ENCODE results near the gene ZBTB45.

DNA sequence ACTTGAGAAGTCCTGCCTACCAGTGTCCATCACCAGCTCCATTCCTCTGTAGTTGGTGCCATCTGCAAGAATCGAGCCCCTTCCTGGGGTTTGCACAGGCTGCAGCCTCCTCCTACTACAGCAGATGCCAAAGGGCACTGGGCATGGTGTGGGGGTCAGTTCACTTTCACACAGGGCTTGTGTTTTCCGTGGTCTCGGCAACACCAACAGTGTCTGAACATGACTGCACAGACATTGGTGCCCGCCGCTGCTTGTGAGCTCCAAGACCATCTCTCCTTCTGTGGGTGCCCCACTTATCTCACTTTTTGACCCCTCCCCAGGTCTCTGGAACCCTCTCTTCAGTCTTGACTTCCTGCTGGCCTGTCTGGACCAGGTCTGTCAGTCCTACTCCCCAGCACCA, 28.2 kb downstream of the ZBTB45 start:
- TF ChIP-seq, protein P1, sequence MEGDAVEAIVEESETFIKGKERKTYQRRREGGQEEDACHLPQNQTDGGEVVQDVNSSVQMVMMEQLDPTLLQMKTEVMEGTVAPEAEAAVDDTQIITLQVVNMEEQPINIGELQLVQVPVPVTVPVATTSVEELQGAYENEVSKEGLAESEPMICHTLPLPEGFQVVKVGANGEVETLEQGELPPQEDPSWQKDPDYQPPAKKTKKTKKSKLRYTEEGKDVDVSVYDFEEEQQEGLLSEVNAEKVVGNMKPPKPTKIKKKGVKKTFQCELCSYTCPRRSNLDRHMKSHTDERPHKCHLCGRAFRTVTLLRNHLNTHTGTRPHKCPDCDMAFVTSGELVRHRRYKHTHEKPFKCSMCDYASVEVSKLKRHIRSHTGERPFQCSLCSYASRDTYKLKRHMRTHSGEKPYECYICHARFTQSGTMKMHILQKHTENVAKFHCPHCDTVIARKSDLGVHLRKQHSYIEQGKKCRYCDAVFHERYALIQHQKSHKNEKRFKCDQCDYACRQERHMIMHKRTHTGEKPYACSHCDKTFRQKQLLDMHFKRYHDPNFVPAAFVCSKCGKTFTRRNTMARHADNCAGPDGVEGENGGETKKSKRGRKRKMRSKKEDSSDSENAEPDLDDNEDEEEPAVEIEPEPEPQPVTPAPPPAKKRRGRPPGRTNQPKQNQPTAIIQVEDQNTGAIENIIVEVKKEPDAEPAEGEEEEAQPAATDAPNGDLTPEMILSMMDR (IDR thresholded peaks at IDR 0.05) = no peak
- TF ChIP-seq EZH2 (IDR thresholded peaks at IDR 0.05; ENCODE audit: borderline replicate concordance, insufficient read depth, low read depth, low read length, poor library complexity, severe bottlenecking) = no peak
